Purkinje cell (primary cell): ENCODE measurements around the gene ACSL1. TPM values are rescaled to one million over a fixed set of nuclear protein-coding genes. Genes with fewer than 3 reads are reported as not detected.

ENCODE experiments used
- polyA plus RNA-seq: library from polyadenylated mRNA; unstranded; fragments of >200 nt; fragmentation: Nextera tagmentation; gene quantifications from 2 replicates; pipeline ENCODE4 v1.2.1, GENCODE V29; 2014

The ACSL1 gene, protein sequence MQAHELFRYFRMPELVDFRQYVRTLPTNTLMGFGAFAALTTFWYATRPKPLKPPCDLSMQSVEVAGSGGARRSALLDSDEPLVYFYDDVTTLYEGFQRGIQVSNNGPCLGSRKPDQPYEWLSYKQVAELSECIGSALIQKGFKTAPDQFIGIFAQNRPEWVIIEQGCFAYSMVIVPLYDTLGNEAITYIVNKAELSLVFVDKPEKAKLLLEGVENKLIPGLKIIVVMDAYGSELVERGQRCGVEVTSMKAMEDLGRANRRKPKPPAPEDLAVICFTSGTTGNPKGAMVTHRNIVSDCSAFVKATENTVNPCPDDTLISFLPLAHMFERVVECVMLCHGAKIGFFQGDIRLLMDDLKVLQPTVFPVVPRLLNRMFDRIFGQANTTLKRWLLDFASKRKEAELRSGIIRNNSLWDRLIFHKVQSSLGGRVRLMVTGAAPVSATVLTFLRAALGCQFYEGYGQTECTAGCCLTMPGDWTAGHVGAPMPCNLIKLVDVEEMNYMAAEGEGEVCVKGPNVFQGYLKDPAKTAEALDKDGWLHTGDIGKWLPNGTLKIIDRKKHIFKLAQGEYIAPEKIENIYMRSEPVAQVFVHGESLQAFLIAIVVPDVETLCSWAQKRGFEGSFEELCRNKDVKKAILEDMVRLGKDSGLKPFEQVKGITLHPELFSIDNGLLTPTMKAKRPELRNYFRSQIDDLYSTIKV
- polyA plus RNA-seq, result 20.2 and 39.3 TPM in 2 replicates

DNA sequence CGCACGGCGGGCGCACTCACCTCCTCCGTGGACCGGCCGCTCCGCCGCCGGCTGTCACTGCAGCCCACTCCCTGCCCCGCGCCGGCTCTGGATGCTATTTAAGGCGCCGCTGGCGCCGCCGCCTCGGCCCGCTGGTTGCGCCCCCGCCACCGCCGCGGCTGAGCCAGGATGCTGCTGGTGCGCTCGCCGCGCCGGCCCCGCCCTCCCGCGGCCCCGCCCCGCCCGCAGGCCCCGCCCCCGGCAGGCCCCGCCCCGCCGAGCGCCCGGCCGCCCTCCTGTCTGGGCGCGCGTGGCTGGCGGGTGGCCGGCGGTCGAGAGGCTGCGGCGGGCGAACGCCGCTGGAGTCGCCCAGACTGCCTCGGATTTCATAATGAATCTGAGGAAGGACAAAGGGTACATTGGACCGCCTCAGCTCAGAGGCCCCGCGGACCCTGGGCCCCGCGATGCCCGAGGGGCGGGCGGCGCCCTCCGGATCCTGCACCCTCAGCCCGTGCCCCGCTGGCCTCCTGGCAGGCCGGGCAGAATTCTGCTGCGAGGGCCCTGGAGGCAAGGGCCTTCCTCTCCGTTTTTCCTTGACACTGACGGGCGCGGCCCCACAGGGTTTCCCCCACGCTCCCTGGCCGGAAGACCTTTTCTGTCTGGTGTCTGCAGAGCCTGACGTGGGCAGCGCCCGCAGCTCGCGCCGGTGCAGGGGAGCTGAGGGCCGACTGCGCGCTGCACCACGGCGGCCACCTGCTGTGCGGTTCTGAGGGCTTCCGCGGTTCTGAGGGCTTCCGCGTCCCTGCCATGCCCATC lies at the start of gene ACSL1:
ACSL1 (minus strand) TSS at position 73 of the 795 bp plus-strand sequence. CDS start 22,454 bp downstream, outside the sequence.

DNA sequence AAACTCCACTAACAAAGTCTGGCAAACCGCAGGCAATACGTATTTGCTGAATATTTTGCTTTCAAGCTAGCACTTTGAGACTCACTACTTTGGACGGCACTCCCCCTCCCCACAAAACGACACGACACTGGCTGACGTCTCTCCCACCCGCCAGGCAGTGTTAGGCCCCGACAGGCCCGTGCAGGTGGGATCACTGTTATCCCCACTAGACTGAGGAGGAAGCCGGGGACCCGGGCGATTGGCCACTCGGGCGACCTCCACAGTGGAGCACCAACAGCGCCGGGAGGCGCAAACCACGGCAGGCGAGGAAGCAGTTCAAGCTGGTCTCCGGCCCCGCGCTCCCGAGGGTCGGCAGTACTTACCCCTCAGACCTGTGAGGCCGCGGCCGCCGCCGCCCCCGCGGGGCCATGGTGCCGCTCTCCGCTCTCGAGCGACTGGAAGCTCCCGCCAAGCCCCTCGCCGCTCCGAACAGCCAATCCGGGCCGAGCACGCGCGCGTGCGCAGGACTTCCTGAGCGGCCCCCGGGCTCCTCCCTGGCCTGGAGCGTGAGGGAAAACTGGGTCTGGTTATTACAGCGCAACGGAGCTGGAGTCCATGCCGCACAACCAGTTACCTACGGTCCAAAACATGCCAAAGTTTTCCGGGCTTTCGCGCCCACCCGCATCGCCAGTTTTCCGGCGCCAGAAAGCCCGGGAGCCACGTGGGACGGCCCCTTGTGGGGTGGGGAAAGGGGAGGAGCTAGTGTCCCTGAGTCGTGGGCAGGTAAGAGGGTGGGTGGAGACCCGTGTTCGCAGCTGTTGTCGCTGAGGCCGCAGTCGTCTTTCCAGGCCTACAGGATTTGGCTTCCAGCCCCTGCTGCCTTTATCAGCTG lies 91.9 kb downstream of the ACSL1 start, which contains the start of gene CENPU:
CENPU (minus strand) TSS at position 443 of the 871 bp plus-strand sequence; CDS start at position 409, 34 bp downstream.

Other genes with a start within 250 kb of the ACSL1 start
- gene CASP3, start 176.5 kb downstream of the ACSL1 start, polyA plus RNA-seq, result 12.8 and 45.6 TPM in 2 replicates
- gene PRIMPOL, start 176.2 kb downstream of the ACSL1 start, polyA plus RNA-seq, result 8.6 and 10.1 TPM in 2 replicates
- gene CENPU, start 91.9 kb downstream of the ACSL1 start, polyA plus RNA-seq, result 2.3 and 4.8 TPM in 2 replicates
- not detected in 2 replicates for gene HELT, start 192.5 kb upstream of the ACSL1 start, polyA plus RNA-seq